Measurements from ENCODE around the gene CSF2RB. TPM values are rescaled to one million over a fixed set of nuclear protein-coding genes. Genes with fewer than 3 reads are reported as not detected.

Gene CSF2RB
- total RNA-seq, 1 donor: 11.2 TPM

DNA sequence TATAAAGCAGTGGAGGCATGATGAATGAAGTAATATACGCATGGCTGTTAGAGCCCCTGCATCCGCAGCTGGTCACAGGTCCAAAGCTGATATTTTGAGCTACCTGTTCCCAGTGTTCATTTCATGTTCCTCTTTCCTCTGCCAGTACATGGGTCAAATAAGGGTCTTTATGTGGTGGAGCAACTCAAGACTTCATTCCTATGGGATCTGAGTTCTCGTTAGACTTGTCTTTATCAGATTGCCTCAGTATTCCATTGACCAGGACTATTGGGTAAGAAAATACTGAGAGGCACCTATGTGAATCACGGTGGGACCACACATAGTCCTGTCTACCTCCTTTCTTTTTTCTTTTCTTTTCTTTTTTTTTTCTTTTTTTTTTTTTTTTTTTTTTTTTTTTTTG lies 27.4 kb upstream of the CSF2RB start:
- DNase-seq (ENCODE audit: low read depth): no peak

GRCh38 chr22:36887162-36887561 lies 26.3 kb upstream of the CSF2RB start:
- no peak for DNase-seq (ENCODE audit: low read depth)
- TF ChIP-seq, protein P1, sequence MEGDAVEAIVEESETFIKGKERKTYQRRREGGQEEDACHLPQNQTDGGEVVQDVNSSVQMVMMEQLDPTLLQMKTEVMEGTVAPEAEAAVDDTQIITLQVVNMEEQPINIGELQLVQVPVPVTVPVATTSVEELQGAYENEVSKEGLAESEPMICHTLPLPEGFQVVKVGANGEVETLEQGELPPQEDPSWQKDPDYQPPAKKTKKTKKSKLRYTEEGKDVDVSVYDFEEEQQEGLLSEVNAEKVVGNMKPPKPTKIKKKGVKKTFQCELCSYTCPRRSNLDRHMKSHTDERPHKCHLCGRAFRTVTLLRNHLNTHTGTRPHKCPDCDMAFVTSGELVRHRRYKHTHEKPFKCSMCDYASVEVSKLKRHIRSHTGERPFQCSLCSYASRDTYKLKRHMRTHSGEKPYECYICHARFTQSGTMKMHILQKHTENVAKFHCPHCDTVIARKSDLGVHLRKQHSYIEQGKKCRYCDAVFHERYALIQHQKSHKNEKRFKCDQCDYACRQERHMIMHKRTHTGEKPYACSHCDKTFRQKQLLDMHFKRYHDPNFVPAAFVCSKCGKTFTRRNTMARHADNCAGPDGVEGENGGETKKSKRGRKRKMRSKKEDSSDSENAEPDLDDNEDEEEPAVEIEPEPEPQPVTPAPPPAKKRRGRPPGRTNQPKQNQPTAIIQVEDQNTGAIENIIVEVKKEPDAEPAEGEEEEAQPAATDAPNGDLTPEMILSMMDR (IDR thresholded peaks at IDR 0.05; ENCODE audit: insufficient read depth, low read depth, low read length): no peak
- H3K4me3 ChIP-seq (ENCODE audit: low read depth, low read length): no peak overlapping the region

More for the DNA sequence above, 27.4 kb upstream of the CSF2RB start:
- TF ChIP-seq, protein P1 (IDR thresholded peaks at IDR 0.05; ENCODE audit: insufficient read depth, low read depth, low read length): no peak
- no peak overlapping the region for H3K4me3 ChIP-seq (ENCODE audit: low read depth, low read length)

DNA sequence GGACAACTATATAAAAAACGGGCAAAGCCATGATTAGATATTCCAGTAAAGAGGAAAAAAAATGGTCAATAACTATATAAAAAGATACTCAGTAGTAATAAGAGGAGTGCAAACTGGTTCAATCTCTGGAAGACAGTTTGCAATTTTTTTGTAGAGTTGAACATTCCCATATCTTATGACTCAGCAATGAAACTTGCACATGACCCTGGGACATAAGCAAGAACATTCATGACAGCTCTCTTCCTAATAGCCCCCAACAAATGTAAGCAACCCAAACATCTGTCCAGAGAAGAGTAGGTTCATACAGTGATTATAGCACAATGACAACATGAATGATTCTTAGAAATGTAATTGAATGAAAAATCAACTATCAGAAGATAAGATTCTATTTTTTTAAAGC lies 21.8 kb upstream of the CSF2RB start:
- H3K4me3 ChIP-seq (ENCODE audit: low read depth, low read length): no peak overlapping the region
- peak; percentile 27 for DNase-seq (ENCODE audit: low read depth)
- TF ChIP-seq, protein P1 (IDR thresholded peaks at IDR 0.05; ENCODE audit: insufficient read depth, low read depth, low read length): no peak

DNA sequence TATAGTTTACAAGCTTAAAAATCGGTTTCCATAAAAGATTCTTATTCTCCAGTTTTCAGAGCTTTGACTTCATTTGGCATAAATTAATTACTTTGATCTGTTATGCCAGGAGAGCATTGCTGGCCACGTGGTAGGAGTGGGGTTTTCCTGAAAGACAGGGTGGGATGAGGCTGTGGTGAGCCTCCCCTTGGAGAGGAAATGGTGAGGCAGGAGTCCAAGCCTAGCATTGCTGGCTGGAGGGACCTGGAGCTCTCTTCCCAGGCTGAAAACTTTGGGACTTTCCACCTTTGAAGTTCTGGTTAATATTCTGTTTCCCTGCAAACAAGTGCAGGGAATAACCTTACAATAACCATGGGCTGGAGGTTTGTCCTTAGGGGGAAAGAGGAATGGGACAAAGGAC lies 21.1 kb upstream of the CSF2RB start:
- no peak for DNase-seq (ENCODE audit: low read depth)
- TF ChIP-seq, protein P1 (IDR thresholded peaks at IDR 0.05; ENCODE audit: insufficient read depth, low read depth, low read length): no peak
- H3K4me3 ChIP-seq (ENCODE audit: low read depth, low read length): no peak overlapping the region

DNA sequence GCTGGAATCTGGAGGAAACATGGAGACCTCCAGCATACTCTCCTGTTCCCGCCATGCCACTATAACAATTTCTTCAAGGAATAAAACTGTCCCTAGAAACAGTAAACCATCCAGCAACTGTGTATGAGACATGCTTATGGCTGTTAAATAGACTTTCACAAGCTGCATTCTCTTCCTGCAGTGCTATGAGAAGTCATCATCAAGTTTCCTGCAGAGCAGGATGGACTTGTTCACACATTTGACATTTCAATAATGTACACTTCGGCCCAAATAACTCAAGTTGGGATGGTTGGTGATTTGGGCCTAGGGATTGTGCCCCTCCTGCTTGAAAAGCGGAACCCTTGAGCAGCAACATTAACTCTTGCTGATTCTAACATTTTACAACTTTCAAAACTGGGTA lies 20.2 kb upstream of the CSF2RB start:
- TF ChIP-seq, protein P1 (IDR thresholded peaks at IDR 0.05; ENCODE audit: insufficient read depth, low read depth, low read length): no peak
- H3K4me3 ChIP-seq (ENCODE audit: low read depth, low read length): no peak overlapping the region
- no peak for DNase-seq (ENCODE audit: low read depth)

DNA sequence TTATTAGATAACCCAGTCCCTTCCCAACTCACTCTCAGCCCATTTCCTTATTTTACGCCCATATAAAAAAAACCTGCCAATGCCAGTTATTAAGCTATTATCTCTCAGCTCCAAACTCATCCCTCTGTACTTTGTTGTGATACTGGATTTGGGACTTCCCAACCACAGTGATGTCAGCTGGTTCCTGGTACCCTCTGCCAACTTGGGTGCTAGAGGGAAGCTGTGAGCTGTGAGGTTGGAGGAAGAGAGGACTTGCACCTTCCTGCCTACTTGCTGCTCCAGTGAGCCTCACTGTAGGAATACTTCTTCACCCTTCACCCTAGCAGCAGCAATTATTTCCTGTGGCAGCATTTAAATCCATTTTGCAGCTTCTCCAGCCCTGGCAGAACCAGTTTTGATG lies 19.2 kb upstream of the CSF2RB start:
- TF ChIP-seq, protein P1 (IDR thresholded peaks at IDR 0.05; ENCODE audit: insufficient read depth, low read depth, low read length): no peak
- no peak for DNase-seq (ENCODE audit: low read depth)
- no peak overlapping the region for H3K4me3 ChIP-seq (ENCODE audit: low read depth, low read length)

DNA sequence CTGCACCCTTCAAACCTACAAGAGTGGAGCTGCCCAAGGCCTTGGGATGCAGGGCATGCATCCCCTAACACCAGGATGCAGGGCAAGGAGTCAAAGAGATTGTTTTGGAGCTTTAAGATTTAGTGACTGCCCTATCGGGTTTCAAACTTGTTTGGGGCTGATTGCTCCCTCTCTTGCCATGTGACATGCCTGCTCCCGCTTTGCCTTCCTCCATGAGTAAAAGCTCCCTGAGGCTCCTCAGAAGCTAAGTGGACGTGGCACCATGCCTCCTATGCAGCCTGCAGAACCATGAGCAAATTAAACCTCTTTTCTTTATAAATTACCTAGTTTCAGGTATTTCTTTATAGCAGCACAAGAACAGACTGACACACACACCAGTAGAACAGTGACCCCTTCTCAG lies 15.8 kb upstream of the CSF2RB start:
- H3K4me3 ChIP-seq (ENCODE audit: low read depth, low read length): no peak overlapping the region
- no peak for DNase-seq (ENCODE audit: low read depth)
- TF ChIP-seq, protein P1 (IDR thresholded peaks at IDR 0.05; ENCODE audit: insufficient read depth, low read depth, low read length): no peak

Data from fibroblast of villous mesenchyme (primary cell).